ENCODE data around the gene TRMT61B. TPM values are rescaled to one million over a fixed set of nuclear protein-coding genes. Genes with fewer than 3 reads are reported as not detected.

TRMT61B gene
- total and polyA plus RNA-seq, 2 of the 13 experiments (the other 11 are each of a cell fraction or from before 2014, with no cell fraction given) = 19.7 to 23.5 TPM

DNA sequence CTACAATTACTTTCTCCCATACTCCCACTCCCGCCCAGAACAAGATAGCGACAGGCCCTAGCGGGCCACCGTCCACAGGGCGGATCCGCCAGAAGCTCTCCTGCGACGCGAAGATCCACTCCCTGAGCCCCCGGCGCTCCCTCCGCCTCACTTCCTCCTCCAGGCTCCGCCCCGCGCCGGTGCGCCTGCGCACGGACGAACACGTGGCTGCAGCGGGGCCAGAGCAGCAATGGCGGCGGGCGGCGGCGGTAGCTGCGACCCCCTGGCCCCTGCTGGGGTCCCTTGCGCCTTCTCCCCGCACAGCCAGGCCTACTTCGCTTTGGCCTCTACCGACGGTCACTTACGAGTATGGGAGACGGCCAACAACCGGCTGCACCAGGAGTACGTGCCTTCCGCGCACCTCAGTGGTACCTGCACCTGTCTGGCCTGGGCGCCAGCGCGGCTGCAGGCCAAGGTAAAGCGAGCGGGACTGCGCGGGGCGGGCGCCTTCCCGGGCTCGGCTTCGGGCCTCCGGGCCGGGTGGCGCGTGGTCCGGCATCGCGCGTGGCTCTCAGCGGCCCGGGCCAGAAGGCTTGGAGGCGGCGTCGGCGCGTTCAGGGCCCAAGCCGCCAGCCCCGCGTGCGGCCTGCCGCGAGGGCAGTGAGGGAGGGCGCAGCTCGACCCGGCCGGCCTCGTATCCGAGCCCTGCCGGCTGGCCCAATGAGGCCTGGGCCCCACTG lies 24.5 kb upstream of the TRMT61B start, which contains the start of gene WDR43 (continued):
- TF ChIP-seq, protein P1, sequence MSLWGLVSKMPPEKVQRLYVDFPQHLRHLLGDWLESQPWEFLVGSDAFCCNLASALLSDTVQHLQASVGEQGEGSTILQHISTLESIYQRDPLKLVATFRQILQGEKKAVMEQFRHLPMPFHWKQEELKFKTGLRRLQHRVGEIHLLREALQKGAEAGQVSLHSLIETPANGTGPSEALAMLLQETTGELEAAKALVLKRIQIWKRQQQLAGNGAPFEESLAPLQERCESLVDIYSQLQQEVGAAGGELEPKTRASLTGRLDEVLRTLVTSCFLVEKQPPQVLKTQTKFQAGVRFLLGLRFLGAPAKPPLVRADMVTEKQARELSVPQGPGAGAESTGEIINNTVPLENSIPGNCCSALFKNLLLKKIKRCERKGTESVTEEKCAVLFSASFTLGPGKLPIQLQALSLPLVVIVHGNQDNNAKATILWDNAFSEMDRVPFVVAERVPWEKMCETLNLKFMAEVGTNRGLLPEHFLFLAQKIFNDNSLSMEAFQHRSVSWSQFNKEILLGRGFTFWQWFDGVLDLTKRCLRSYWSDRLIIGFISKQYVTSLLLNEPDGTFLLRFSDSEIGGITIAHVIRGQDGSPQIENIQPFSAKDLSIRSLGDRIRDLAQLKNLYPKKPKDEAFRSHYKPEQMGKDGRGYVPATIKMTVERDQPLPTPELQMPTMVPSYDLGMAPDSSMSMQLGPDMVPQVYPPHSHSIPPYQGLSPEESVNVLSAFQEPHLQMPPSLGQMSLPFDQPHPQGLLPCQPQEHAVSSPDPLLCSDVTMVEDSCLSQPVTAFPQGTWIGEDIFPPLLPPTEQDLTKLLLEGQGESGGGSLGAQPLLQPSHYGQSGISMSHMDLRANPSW (CRISPR knock-in tag; IDR thresholded peaks at IDR 0.05; ENCODE audit: borderline replicate concordance) = no peak
- TF ChIP-seq JUND (CRISPR knock-in tag; IDR thresholded peaks at IDR 0.05) = peak; percentile 77; the same call in 1 of the 2 replicates
- TF ChIP-seq ATRX (CRISPR knock-in tag; IDR thresholded peaks at IDR 0.05; ENCODE audit: borderline replicate concordance) = no peak
- peak; percentile 50; the same call in 1 of the 2 replicates for TF ChIP-seq ZNF12 (CRISPR knock-in tag; IDR thresholded peaks at IDR 0.05)
- TF ChIP-seq, protein P2, sequence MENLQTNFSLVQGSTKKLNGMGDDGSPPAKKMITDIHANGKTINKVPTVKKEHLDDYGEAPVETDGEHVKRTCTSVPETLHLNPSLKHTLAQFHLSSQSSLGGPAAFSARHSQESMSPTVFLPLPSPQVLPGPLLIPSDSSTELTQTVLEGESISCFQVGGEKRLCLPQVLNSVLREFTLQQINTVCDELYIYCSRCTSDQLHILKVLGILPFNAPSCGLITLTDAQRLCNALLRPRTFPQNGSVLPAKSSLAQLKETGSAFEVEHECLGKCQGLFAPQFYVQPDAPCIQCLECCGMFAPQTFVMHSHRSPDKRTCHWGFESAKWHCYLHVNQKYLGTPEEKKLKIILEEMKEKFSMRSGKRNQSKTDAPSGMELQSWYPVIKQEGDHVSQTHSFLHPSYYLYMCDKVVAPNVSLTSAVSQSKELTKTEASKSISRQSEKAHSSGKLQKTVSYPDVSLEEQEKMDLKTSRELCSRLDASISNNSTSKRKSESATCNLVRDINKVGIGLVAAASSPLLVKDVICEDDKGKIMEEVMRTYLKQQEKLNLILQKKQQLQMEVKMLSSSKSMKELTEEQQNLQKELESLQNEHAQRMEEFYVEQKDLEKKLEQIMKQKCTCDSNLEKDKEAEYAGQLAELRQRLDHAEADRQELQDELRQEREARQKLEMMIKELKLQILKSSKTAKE (CRISPR knock-in tag; IDR thresholded peaks at IDR 0.05; ENCODE audit: borderline replicate concordance) = 0 out of 2 replicates have a peak, but pooled peaks have one; percentile 32
- no peak for TF ChIP-seq ZNF260 (CRISPR knock-in tag; IDR thresholded peaks at IDR 0.05; ENCODE audit: borderline replicate concordance, low read depth)
- TF ChIP-seq PHF21A (CRISPR knock-in tag; IDR thresholded peaks at IDR 0.05) = peak; percentile 91
- TF ChIP-seq SMAD3 (CRISPR knock-in tag; IDR thresholded peaks at IDR 0.05) = peak; percentile 92
- no peak; the same call in 1 of the 2 replicates for TF ChIP-seq AFF4 (CRISPR knock-in tag; IDR thresholded peaks at IDR 0.05)
- 0 out of 2 replicates have a peak, but pooled peaks have one; percentile 74 for TF ChIP-seq ZNF572 (CRISPR knock-in tag; IDR thresholded peaks at IDR 0.05)
- TF ChIP-seq, protein P3, sequence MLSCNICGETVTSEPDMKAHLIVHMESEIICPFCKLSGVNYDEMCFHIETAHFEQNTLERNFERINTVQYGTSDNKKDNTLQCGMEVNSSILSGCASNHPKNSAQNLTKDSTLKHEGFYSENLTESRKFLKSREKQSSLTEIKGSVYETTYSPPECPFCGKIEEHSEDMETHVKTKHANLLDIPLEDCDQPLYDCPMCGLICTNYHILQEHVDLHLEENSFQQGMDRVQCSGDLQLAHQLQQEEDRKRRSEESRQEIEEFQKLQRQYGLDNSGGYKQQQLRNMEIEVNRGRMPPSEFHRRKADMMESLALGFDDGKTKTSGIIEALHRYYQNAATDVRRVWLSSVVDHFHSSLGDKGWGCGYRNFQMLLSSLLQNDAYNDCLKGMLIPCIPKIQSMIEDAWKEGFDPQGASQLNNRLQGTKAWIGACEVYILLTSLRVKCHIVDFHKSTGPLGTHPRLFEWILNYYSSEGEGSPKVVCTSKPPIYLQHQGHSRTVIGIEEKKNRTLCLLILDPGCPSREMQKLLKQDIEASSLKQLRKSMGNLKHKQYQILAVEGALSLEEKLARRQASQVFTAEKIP (CRISPR knock-in tag; IDR thresholded peaks at IDR 0.05; ENCODE audit: borderline replicate concordance) = no peak
- TF ChIP-seq ZNF207 (IDR thresholded peaks at IDR 0.05; ENCODE audit: borderline replicate concordance) = no peak
- no peak; the same call in 1 of the 2 replicates for TF ChIP-seq HOXD1 (CRISPR knock-in tag; IDR thresholded peaks at IDR 0.05)
- peak; percentile 7; the same call in 1 of the 2 replicates for TF ChIP-seq KDM1A (CRISPR knock-in tag; IDR thresholded peaks at IDR 0.05)
- peak; percentile 65; the same call in 1 of the 2 replicates for TF ChIP-seq ZNF280B (CRISPR knock-in tag; IDR thresholded peaks at IDR 0.05; ENCODE audit: borderline replicate concordance)
- TF ChIP-seq ZSCAN9 (CRISPR knock-in tag; IDR thresholded peaks at IDR 0.05; ENCODE audit: borderline replicate concordance) = no peak; the same call in 1 of the 2 replicates
